Brain pericyte (primary cell): ENCODE data around the gene DIAPH2.

Experiments
- DNase-seq: peaks from one replicate; pipeline ENCODE4 v3.0.0-alpha.2; 2012; ENCODE audit warnings: low read depth, low spot score

The DIAPH2 gene

GRCh38 chrX:97168646-97169045, 484.0 kb downstream of the DIAPH2 start:
- no peak for DNase-seq

GRCh38 chrX:97175147-97175546, 490.5 kb downstream of the DIAPH2 start:
- no peak for DNase-seq

GRCh38 chrX:97189668-97190067, 505.0 kb downstream of the DIAPH2 start:
- DNase-seq, result no peak

- DNase-seq, result no peak
These were observed 514.9 kb downstream of the DIAPH2 start for GRCh38 chrX:97199501-97199900.

GRCh38 chrX:97200454-97200853, 515.8 kb downstream of the DIAPH2 start:
- DNase-seq, result no peak

GRCh38 chrX:97210501-97210900, 525.9 kb downstream of the DIAPH2 start:
- DNase-seq, result no peak

GRCh38 chrX:97211070-97211469, 526.4 kb downstream of the DIAPH2 start:
- DNase-seq, result no peak

- DNase-seq, result no peak
These were observed 530.5 kb downstream of the DIAPH2 start for GRCh38 chrX:97215186-97215585.

- DNase-seq, result no peak
These were observed 539.5 kb downstream of the DIAPH2 start for GRCh38 chrX:97224148-97224547.

GRCh38 chrX:97229318-97229717, 544.7 kb downstream of the DIAPH2 start:
- DNase-seq, result no peak

- no peak for DNase-seq
These were observed 546.3 kb downstream of the DIAPH2 start for GRCh38 chrX:97230948-97231347.

- no peak for DNase-seq
These were observed 549.9 kb downstream of the DIAPH2 start for GRCh38 chrX:97234471-97235081.

GRCh38 chrX:97238632-97239031, 554.0 kb downstream of the DIAPH2 start:
- DNase-seq, result no peak

- DNase-seq, result no peak
These were observed 567.5 kb downstream of the DIAPH2 start for GRCh38 chrX:97252111-97252510.

- no peak for DNase-seq
These were observed 576.0 kb downstream of the DIAPH2 start for GRCh38 chrX:97260679-97261078.

- DNase-seq, result no peak
These were observed 581.9 kb downstream of the DIAPH2 start for GRCh38 chrX:97266406-97267121.

- DNase-seq, result no peak
These were observed 582.9 kb downstream of the DIAPH2 start for GRCh38 chrX:97267396-97268181.

- no peak for DNase-seq
These were observed 583.6 kb downstream of the DIAPH2 start for GRCh38 chrX:97268182-97268680.

- no peak for DNase-seq
These were observed 599.9 kb downstream of the DIAPH2 start for GRCh38 chrX:97284531-97284930.

GRCh38 chrX:97290199-97290598, 605.6 kb downstream of the DIAPH2 start:
- no peak for DNase-seq

- DNase-seq, result no peak
These were observed 609.4 kb downstream of the DIAPH2 start for GRCh38 chrX:97294041-97294440.

- no peak for DNase-seq
These were observed 611.3 kb downstream of the DIAPH2 start for GRCh38 chrX:97295954-97296353.
